ENCODE measurements around the gene UGT3A1.
"Not testable (repeated sequence)": the region's sequence is repeated elsewhere in the genome, so short reads cannot be mapped to it uniquely, and the experiment has no call there.

Gene UGT3A1

GRCh38 chr5:35990941-35991611 is at the start of gene UGT3A1:
UGT3A1 (minus strand) TSS chr5:35991390; CDS start chr5:35991240, 150 bp downstream.
- DNase-seq (ENCODE audit: low read depth), result no peak

GRCh38 chr5:36035696-36036095 is 44.5 kb upstream of the UGT3A1 start:
- DNase-seq (ENCODE audit: low read depth), result no peak

GRCh38 chr5:36034536-36035134 is 43.4 kb upstream of the UGT3A1 start:
- DNase-seq (ENCODE audit: low read depth), result not testable (repeated sequence)

GRCh38 chr5:36033486-36033885 is 42.3 kb upstream of the UGT3A1 start:
- no peak for DNase-seq (ENCODE audit: low read depth)

- DNase-seq (ENCODE audit: low read depth), result no peak
Observed at GRCh38 chr5:36033047-36033446, 41.9 kb upstream of the UGT3A1 start.

- DNase-seq (ENCODE audit: low read depth), result no peak
Observed at GRCh38 chr5:36031223-36031622, 40.0 kb upstream of the UGT3A1 start.

GRCh38 chr5:36029914-36030313 is 38.7 kb upstream of the UGT3A1 start:
- DNase-seq (ENCODE audit: low read depth), result no peak

GRCh38 chr5:36028816-36029465 is 37.8 kb upstream of the UGT3A1 start:
- no peak for DNase-seq (ENCODE audit: low read depth)

GRCh38 chr5:36027711-36028110 is 36.5 kb upstream of the UGT3A1 start:
- DNase-seq (ENCODE audit: low read depth), result no peak

- no peak for DNase-seq (ENCODE audit: low read depth)
Observed at GRCh38 chr5:36026706-36027465, 35.7 kb upstream of the UGT3A1 start.

- DNase-seq (ENCODE audit: low read depth), result not testable (repeated sequence)
Observed at GRCh38 chr5:36022246-36022645, 31.1 kb upstream of the UGT3A1 start.

- not testable (repeated sequence) for DNase-seq (ENCODE audit: low read depth)
Observed at GRCh38 chr5:36019584-36019983, 28.4 kb upstream of the UGT3A1 start.

GRCh38 chr5:36017622-36018021 is 26.4 kb upstream of the UGT3A1 start:
- no peak for DNase-seq (ENCODE audit: low read depth)

- DNase-seq (ENCODE audit: low read depth), result no peak
Observed at GRCh38 chr5:36017004-36017403, 25.8 kb upstream of the UGT3A1 start.

- DNase-seq (ENCODE audit: low read depth), result no peak
Observed at GRCh38 chr5:36013182-36013581, 22.0 kb upstream of the UGT3A1 start.

- no peak for DNase-seq (ENCODE audit: low read depth)
Observed at GRCh38 chr5:36009698-36010097, 18.5 kb upstream of the UGT3A1 start.

GRCh38 chr5:36007366-36007765 is 16.2 kb upstream of the UGT3A1 start:
- no peak for DNase-seq (ENCODE audit: low read depth)

GRCh38 chr5:36006163-36006562 is 15.0 kb upstream of the UGT3A1 start:
- no peak for DNase-seq (ENCODE audit: low read depth)

GRCh38 chr5:36001032-36001431 is 9.8 kb upstream of the UGT3A1 start:
- DNase-seq (ENCODE audit: low read depth), result no peak

GRCh38 chr5:35999547-35999946 is 8.4 kb upstream of the UGT3A1 start:
- no peak for DNase-seq (ENCODE audit: low read depth)

- no peak for DNase-seq (ENCODE audit: low read depth)
Observed at GRCh38 chr5:35996076-35996475, 4.9 kb upstream of the UGT3A1 start.

GRCh38 chr5:35990520-35990919 is 670 bp downstream of the UGT3A1 start:
- no peak for DNase-seq (ENCODE audit: low read depth)

- DNase-seq (ENCODE audit: low read depth), result no peak
Observed at GRCh38 chr5:35988529-35988928, 2.7 kb downstream of the UGT3A1 start.
